GM18951 (cell line): ENCODE data around the gene BANF1.

Experiments used
- POLR2A ChIP-seq: IDR thresholded peaks from 4 replicates; pipeline ENCODE4 v1.6.1; 2011; ENCODE audit warnings: mild to moderate bottlenecking; ENCODE audit not compliant: insufficient read length, insufficient read depth; ENCODE audit errors: extremely low read depth
- in situ Hi-C: fragments of 300-500 bp; cut with MboI; formaldehyde crosslinking; loops from one replicate; pipeline ENCODE4 v1.12.0; 2022; ENCODE audit warnings: low sequenced_read_pairs, mixed read lengths, inconsistent platforms; ENCODE audit not compliant: unreplicated experiment

Gene BANF1

GRCh38 chr11:65981972-65982823 is 20.1 kb upstream of the BANF1 start:
- TF ChIP-seq POLR2A: no peak
- in situ Hi-C loops: loop anchor here (25.0 kb wide), 1 partner anchor 270 kb away; the partner anchor contains the start of genes KAT5 and RNASEH2C

GRCh38 chr11:65982824-65983588 is 19.3 kb upstream of the BANF1 start:
- TF ChIP-seq POLR2A: no peak
- in situ Hi-C loops: loop anchor here (25.0 kb wide), 1 partner anchor 271 kb away; the partner anchor contains the start of genes KAT5 and RNASEH2C

GRCh38 chr11:65983589-65983987 is 18.7 kb upstream of the BANF1 start:
- no peak for TF ChIP-seq POLR2A
- in situ Hi-C loops: loop anchor here (25.0 kb wide), 1 partner anchor 271 kb away; the partner anchor contains the start of genes KAT5 and RNASEH2C

- in situ Hi-C loops: loop anchor here (5.0 to 25.0 kb wide), 2 partner anchors 105 to 275 kb away; partner anchors contain the start of genes KAT5 and RNASEH2C
Measured at GRCh38 chr11:65987336-65987735, 15.0 kb upstream of the BANF1 start.

GRCh38 chr11:65988791-65989592 is 13.3 kb upstream of the BANF1 start:
- no peak for TF ChIP-seq POLR2A
- in situ Hi-C loops: loop anchor here (5.0 to 25.0 kb wide), 2 partner anchors 107 to 277 kb away; partner anchors contain the start of genes KAT5 and RNASEH2C

More at GRCh38 chr11:65987336-65987735, 15.0 kb upstream of the BANF1 start:
- no peak for TF ChIP-seq POLR2A

GRCh38 chr11:65992056-65992455 is 10.2 kb upstream of the BANF1 start:
- in situ Hi-C loops: loop anchor here (25.0 kb wide), 1 partner anchor 280 kb away; the partner anchor contains the start of genes KAT5 and RNASEH2C
- no peak for TF ChIP-seq POLR2A

GRCh38 chr11:65997286-65997685 is 5.0 kb upstream of the BANF1 start:
- TF ChIP-seq POLR2A: no peak
- in situ Hi-C loops: loop anchor here (25.0 kb wide), 1 partner anchor 285 kb away; the partner anchor contains the start of genes KAT5 and RNASEH2C

GRCh38 chr11:66002648-66003225 is 434 bp downstream of the BANF1 start:
- TF ChIP-seq POLR2A: peak; percentile 44
- in situ Hi-C loops: no loop called here

- no peak for TF ChIP-seq POLR2A
- in situ Hi-C loops: no loop called here
Measured at GRCh38 chr11:66003291-66003690, 988 bp downstream of the BANF1 start.

GRCh38 chr11:66004186-66004585 is 1.9 kb downstream of the BANF1 start:
- no peak for TF ChIP-seq POLR2A
- in situ Hi-C loops: no loop called here

GRCh38 chr11:66006134-66006890 is 4.0 kb downstream of the BANF1 start:
- no peak for TF ChIP-seq POLR2A
- in situ Hi-C loops: no loop called here

- in situ Hi-C loops: no loop called here
- TF ChIP-seq POLR2A: no peak
Measured at GRCh38 chr11:66006891-66007176, 4.5 kb downstream of the BANF1 start.

- in situ Hi-C loops: no loop called here
- no peak for TF ChIP-seq POLR2A
Measured at GRCh38 chr11:66007201-66007634, 4.9 kb downstream of the BANF1 start.
